Measurements from ENCODE around the gene TMEM51.

The TMEM51 gene

DNA sequence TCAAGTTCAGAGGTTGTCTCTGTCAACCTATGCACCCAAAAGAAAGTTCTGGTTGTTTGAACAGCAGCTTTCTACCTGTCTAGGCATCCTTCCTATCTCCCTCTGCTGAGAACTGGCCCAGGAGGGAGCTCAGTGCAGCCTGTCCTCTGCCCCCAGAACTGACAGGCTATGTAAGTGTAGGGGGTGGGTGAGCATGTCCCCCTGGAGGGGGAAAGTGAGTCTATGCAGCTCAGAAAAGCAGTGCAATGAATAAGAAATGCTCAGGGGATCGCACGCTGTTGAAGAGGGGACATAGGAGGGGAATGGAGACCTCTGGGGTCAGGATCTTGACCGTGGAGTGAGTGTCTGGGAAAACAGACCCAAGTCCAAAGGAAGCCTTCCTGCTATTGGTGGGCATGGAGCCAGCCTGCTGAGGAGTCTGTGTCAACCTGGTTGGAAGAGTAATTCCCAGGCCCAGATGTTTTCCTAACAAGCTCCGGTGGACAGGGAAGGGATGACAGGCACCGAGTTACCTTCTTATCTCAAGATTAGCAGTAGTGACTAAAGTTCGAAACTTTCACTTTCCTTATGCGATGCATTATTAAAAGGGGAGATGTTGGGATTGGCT, 67.4 kb downstream of the TMEM51 start:
- DNase-seq (ENCODE audit: low read depth): no peak
- no peak for TF ChIP-seq CTCF (conservative IDR thresholded peaks at IDR 0.05; ENCODE audit: low read length)

DNA sequence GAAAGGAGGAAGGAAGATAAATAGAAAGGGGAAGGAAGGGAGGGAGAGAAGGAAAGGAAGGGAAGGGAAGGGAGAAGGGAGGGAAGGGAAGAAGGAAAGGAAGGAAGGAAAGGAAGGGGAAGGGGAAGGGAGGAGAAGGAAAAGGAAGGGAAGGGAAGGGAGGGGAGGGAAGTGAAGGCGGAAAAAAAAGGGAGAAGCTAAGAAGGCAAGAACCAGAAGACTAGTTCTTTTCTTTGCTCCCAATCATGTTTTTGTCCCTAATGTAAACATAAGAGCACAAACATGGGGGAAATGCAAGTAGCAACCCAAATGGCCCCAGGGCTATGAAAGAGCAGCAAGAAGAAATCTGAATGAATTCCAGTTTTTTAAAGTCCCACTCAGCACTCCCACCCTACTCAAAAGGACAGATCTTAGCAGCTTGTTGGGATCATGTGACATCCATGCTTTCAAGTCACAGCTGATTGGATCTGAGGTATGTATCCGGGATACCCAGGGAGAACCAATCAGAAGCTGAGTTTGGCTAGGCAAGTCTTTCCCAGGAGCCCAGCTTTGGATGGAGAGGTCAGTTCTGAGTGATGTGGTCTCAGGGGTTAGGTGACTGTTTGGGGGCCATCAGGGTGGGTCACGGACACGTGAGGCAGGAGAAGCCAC, 69.2 kb downstream of the TMEM51 start:
- H3K4me3 ChIP-seq (ENCODE audit: low read length): no peak overlapping the region
- no peak for DNase-seq (ENCODE audit: low read depth)
- no peak for TF ChIP-seq CTCF (conservative IDR thresholded peaks at IDR 0.05; ENCODE audit: low read length)

More for the DNA sequence above, 67.4 kb downstream of the TMEM51 start:
- no peak overlapping the region for H3K4me3 ChIP-seq (ENCODE audit: low read length)

GRCh38 chr1:15224259-15224869, 70.8 kb downstream of the TMEM51 start:
- TF ChIP-seq CTCF (conservative IDR thresholded peaks at IDR 0.05; ENCODE audit: low read length): no peak
- no peak overlapping the region for H3K4me3 ChIP-seq (ENCODE audit: low read length)
- DNase-seq (ENCODE audit: low read depth): no peak

DNA sequence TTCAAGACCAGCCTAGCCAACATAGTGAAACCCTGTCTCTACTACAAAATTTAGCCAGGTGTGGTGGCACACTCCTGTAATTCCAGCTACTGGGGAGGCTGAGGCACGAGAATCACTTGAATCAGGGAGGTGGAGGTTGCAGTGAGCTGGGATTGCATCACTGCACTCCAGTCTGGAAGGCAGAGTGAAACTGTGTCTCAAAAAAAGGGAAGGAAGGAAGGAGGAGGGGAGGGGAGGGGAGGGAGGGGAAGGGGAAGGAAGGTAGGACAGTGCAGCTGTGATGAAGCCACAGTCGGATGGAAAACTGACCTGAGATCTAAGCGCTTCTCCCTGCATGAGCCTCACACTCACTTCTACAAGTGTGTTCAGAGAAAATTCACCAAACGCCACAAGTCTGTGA, 71.4 kb downstream of the TMEM51 start:
- DNase-seq (ENCODE audit: low read depth): no peak
- TF ChIP-seq CTCF (conservative IDR thresholded peaks at IDR 0.05; ENCODE audit: low read length): no peak
- no peak overlapping the region for H3K4me3 ChIP-seq (ENCODE audit: low read length)

DNA sequence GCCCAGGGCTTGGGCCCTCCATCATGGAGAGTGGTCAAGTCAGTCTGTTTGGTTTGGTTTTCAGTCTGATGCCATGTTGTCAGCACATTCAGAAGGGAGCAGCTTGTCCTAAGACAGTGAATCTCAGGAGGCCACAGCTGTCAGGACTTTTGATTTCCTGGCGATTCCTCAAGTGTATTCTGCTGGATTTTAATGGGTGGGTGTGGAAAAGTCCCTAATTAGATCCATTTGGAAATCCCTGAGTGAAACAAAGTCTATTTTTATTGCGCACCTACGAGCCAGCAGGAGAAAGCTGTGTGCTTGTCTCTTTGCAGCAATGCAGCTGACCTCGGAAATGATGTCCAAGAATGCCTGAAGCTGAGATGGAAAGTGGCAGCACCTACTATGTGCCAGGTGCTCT, 71.9 kb downstream of the TMEM51 start:
- no peak for TF ChIP-seq CTCF (conservative IDR thresholded peaks at IDR 0.05; ENCODE audit: low read length)
- no peak overlapping the region for H3K4me3 ChIP-seq (ENCODE audit: low read length)
- DNase-seq (ENCODE audit: low read depth): no peak

- no peak for DNase-seq (ENCODE audit: low read depth)
- H3K4me3 ChIP-seq (ENCODE audit: low read length): no peak overlapping the region
- TF ChIP-seq CTCF (conservative IDR thresholded peaks at IDR 0.05; ENCODE audit: low read length): no peak
Measured at GRCh38 chr1:15226388-15227255, 73.1 kb downstream of the TMEM51 start.
